Activated B cell treated with CpG ODN at 0.5 μM for 24 hours (primary cell): Measurements from ENCODE around the gene KIF2C. TPM values are rescaled to one million over a fixed set of nuclear protein-coding genes. Genes with fewer than 3 reads are reported as not detected.

Source experiments
- ATAC-seq: fragments of 200-7000 bp; cut with Tn5 transposase; one replicate; pipeline ENCODE4 v1.10.0; 2021; ENCODE audit warnings: low read depth, mild to moderate bottlenecking, moderate library complexity
- CTCF ChIA-PET: fragments of 350-600 bp; sonication (Branson Sonifier 250); formaldehyde crosslinking; loops from one replicate; lab custom pipeline; 2021; ENCODE audit warnings: antibody characterized with exemption; lab: Charles Lee
- POLR2A ChIA-PET: fragments of 350-600 bp; sonication (Branson Sonifier 250); formaldehyde crosslinking; loops from one replicate; lab custom pipeline; 2021; ENCODE audit warnings: antibody characterized with exemption; lab: Charles Lee
- DNase-seq: peaks from one replicate; pipeline ENCODE4 v3.0.0; 2022
- H3K27ac Mint-ChIP-seq: one replicate; pipeline ENCODE4 v1.8.0; 2020; ENCODE audit warnings: mixed read lengths
- H3K27me3 Mint-ChIP-seq: one replicate; pipeline ENCODE4 v1.8.0; 2021; ENCODE audit warnings: mixed read lengths
- H3K36me3 Mint-ChIP-seq: one replicate; pipeline ENCODE4 v1.8.0; 2021; ENCODE audit warnings: low read depth, mixed read lengths
- H3K4me1 Mint-ChIP-seq: one replicate; pipeline ENCODE4 v1.8.0; 2021; ENCODE audit warnings: mixed read lengths
- H3K4me3 Mint-ChIP-seq: one replicate; pipeline ENCODE4 v1.8.0; 2020; ENCODE audit warnings: mild to moderate bottlenecking, mixed read lengths
- H3K9me3 Mint-ChIP-seq: one replicate; pipeline ENCODE4 v1.8.0; 2020; ENCODE audit warnings: mixed read lengths
- CTCF ChIP-seq: fragments of 200-600 bp; IDR thresholded peaks from one replicate; pipeline ENCODE4 v1.8.0; 2022; ENCODE audit warnings: antibody characterized with exemption, mild to moderate bottlenecking
- intact Hi-C: fragments of 100-400 bp; cut with micrococcal nuclease; formaldehyde crosslinking; loops from one replicate; pipeline ENCODE4 v1.15.1; 2024
- total RNA-seq: library from RNA; stranded (reverse); gene quantifications from 2 replicates; pipeline ENCODE4 v1.2.3, GENCODE V29; 2022

KIF2C gene
- total RNA-seq, 1 donor from 2014 or later = 1.00 TPM

- Mint-ChIP-seq H3K27me3 (no peaks in the 10 kb centered on the region), H3K36me3 (peaks cover 70% of the 10 kb centered on the region), H3K27ac (no peak overlapping the region), H3K9me3 (no peaks in the 10 kb centered on the region), H3K4me1 (peaks cover 51% of the 10 kb centered on the region), H3K4me3 (peak overlapping the region; percentile 2)
- CTCF ChIA-PET = interaction anchor here (1.0 kb wide), 1 partner anchor 47 kb away, joined by 3 read pairs; no protein-coding TSS in a partner anchor
- DNase-seq = no peak
- TF ChIP-seq CTCF = no peak
- intact Hi-C loops = no loop called here
- POLR2A ChIA-PET = interaction anchor here (0.8 to 6.3 kb wide), 10 partner anchors 9 to 561 kb away, joined by 3 to 149 read pairs (median 4); partner anchors contain the start of genes BEST4, MUTYH, RNU5D-1 and TOE1
- no peak for ATAC-seq
These were observed 39.3 kb downstream of the KIF2C start for GRCh38 chr1:44778705-44779576.

GRCh38 chr1:44780583-44781121 lies 41.0 kb downstream of the KIF2C start:
- intact Hi-C loops = loop anchor here (10.0 kb wide), 1 partner anchor 424 kb away; the partner anchor contains the start of gene ZSWIM5
- no peaks in the 10 kb centered on the region for H3K9me3 Mint-ChIP-seq
- H3K36me3 Mint-ChIP-seq = peaks cover 66% of the 10 kb centered on the region
- ATAC-seq (no peak), DNase-seq (no peak)
- H3K27me3 Mint-ChIP-seq = no peaks in the 10 kb centered on the region
- CTCF ChIA-PET = interaction anchor here (0.6 kb wide), 1 partner anchor 711 kb away, joined by 3 read pairs; no protein-coding TSS in a partner anchor
- peak overlapping the region; percentile 30 for H3K27ac Mint-ChIP-seq
- POLR2A ChIA-PET = interaction anchor here (0.6 to 2.6 kb wide), 10 partner anchors 9 to 66 kb away, joined by 3 to 11 read pairs (median 4); partner anchors contain the start of genes PLK3 and RNU5D-1
- H3K4me1 Mint-ChIP-seq = peaks cover 56% of the 10 kb centered on the region
- H3K4me3 Mint-ChIP-seq = no peak overlapping the region
- no peak for TF ChIP-seq CTCF

GRCh38 chr1:44783697-44784093 lies 44.1 kb downstream of the KIF2C start:
- Mint-ChIP-seq H3K27me3 (no peaks in the 10 kb centered on the region), H3K27ac (peak overlapping the region; percentile 82), H3K36me3 (peaks cover 36% of the 10 kb centered on the region), H3K4me3 (peak overlapping the region; percentile 70), H3K9me3 (no peaks in the 10 kb centered on the region), H3K4me1 (peaks cover 42% of the 10 kb centered on the region)
- ATAC-seq = no peak
- CTCF ChIA-PET = interaction anchor here (0.7 to 2.7 kb wide), 3 partner anchors 10 to 762 kb away, joined by 4 to 7 read pairs (median 4); no protein-coding TSS in a partner anchor
- TF ChIP-seq CTCF = no peak
- POLR2A ChIA-PET = interaction anchor here (0.6 to 9.4 kb wide), 17 partner anchors 8 to 776 kb away, joined by 3 to 113 read pairs (median 5); partner anchors contain the start of genes BTBD19, PLK3, RNU5D-1 and RPS8
- DNase-seq = no peak
- intact Hi-C loops = loop anchor here (2.0 to 10.0 kb wide), 3 partner anchors 45 to 421 kb away; partner anchors contain the start of genes KIF2C, RNU5D-1 and ZSWIM5

- CTCF ChIA-PET = interaction anchor here (0.6 to 2.7 kb wide), 10 partner anchors 9 to 761 kb away, joined by 3 to 7 read pairs (median 4); partner anchors contain the start of genes RNU5D-1 and RPS8
- intact Hi-C loops = loop anchor here (2.0 to 10.0 kb wide), 5 partner anchors 46 to 903 kb away; partner anchors contain the start of genes EIF2B3, GPBP1L1, KIF2C and RNU5D-1
- POLR2A ChIA-PET = interaction anchor here (0.5 to 9.4 kb wide), 20 partner anchors 9 to 775 kb away, joined by 3 to 113 read pairs (median 4); partner anchors contain the start of genes ARMH1, BTBD19, HECTD3 and PLK3
- peak overlapping the region; percentile 75 for H3K4me3 Mint-ChIP-seq
- H3K4me1 Mint-ChIP-seq = peaks cover 38% of the 10 kb centered on the region
- peak overlapping the region; percentile 86 for H3K27ac Mint-ChIP-seq
- peak; percentile 22 for ATAC-seq
- no peaks in the 10 kb centered on the region for H3K9me3 Mint-ChIP-seq
- TF ChIP-seq CTCF = no peak
- DNase-seq = peak; percentile 50
- H3K36me3 Mint-ChIP-seq = peaks cover 29% of the 10 kb centered on the region
- H3K27me3 Mint-ChIP-seq = no peaks in the 10 kb centered on the region
These were observed 44.7 kb downstream of the KIF2C start for GRCh38 chr1:44784094-44785028.
